ENCODE measurements around the gene RBM4B. TPM values are rescaled to one million over a fixed set of nuclear protein-coding genes. Genes with fewer than 3 reads are reported as not detected.

Gene RBM4B
- total RNA-seq, 4 donors from 2014 or later = 7.8 to 13.9 (median 11.2) TPM

DNA sequence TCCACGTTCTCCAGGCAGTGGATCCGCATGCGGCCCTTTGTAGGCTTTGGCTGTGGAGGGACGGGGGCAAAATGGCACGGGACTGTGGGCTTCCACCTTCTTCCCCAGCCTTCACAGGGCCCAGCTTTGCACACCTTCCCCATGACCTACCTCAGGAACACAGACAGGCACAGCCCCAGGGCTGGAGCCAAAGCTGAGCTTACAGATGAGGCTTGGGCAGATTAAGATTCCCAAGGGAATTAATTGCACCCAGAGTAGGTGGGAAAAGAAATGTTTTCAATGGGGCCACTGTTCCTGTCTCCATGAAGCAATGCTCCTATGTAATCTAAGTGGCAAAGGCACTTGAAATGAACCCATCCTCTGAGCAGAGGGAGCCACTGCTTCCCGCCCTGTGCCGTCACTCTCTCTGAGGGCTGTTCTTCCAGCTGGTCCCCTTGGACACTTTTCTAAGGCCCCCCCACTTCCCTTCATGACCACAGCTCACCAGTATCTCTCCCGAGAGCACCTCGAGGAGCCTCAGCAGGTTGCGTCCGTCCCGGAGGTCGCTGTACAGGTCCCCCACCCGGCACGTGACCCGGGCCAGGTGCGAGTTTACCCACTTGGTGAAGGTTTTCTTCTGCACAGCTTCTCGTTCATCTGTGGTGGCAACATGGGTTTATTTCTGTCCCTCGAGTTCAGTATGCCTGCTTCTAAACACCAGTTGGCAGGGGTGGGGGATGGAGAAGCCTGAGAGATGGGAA is 37.8 kb upstream of the RBM4B start:
- ATAC-seq (ENCODE audit: low FRiP score) (no peak), DNase-seq (ENCODE audit: low spot score) (no peak)
- no peak for TF ChIP-seq CTCF (IDR thresholded peaks at IDR 0.05)

DNA sequence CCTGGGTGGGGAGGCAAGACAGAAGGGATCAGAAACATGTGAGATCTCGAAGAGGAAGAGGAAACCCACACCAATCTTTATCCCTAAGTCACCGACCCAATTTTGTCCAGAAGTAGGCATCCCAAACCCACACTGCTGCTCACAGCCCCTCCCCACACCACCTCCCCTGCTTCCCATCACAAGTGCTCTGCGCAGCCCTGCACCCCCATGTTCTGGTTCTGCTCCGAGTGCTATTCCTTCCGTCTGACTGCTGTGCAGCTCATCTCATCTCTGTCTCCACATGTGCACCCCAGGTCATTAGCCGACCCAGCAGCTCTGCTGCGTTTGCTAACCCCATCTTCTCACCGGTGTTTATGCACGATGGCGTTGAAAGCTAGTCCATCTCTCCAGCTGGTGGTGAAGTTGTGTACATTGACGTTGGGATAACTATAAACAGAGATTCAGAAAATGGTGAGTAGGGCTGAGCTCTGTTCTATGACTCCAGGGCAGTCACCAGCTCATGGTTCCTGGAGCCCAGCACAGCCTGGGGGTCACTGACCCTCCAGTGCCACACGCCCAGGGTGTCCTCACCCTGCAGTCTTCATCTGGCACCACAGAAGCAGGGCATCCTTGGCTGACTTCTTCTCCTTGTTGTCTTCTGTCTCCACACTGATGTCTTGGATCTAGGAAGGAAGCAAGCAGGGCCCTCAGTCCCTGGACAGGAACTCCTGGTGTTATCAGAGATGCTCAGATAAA is 36.2 kb upstream of the RBM4B start:
- ATAC-seq (ENCODE audit: low FRiP score) = no peak
- no peak for TF ChIP-seq CTCF (IDR thresholded peaks at IDR 0.05)
- DNase-seq (ENCODE audit: low spot score) = no peak

GRCh38 chr11:66710384-66710930 is 32.8 kb upstream of the RBM4B start:
- no peak for DNase-seq (ENCODE audit: low spot score)
- ATAC-seq (ENCODE audit: low FRiP score) = no peak
- no peak for TF ChIP-seq CTCF (IDR thresholded peaks at IDR 0.05)

GRCh38 chr11:66708701-66709100 is 31.0 kb upstream of the RBM4B start:
- TF ChIP-seq CTCF (IDR thresholded peaks at IDR 0.05) = no peak
- DNase-seq (ENCODE audit: low spot score) = no peak
- ATAC-seq (ENCODE audit: low FRiP score) = no peak

DNA sequence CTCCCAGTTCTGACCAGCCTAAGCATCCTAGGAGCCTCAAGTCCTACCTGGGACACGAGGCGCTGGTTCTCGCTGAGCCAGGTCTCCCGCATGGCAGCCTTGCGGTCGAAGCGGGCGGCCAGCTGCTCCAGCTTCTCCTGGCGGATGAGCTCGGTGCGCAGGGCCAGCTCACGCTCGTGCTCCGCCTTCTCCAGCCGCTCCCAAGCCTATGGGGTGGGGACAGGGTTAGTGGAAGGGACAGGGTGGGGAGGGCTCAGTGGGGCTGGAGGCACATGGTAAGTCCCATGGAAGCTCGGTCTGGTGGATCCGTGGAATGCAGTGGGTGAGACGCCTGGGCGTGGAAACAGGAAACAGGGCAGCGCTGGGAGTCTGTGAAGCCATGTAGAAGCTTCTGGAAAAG is 30.4 kb upstream of the RBM4B start:
- ATAC-seq (ENCODE audit: low FRiP score) = no peak
- no peak for DNase-seq (ENCODE audit: low spot score)
- no peak for TF ChIP-seq CTCF (IDR thresholded peaks at IDR 0.05)

DNA sequence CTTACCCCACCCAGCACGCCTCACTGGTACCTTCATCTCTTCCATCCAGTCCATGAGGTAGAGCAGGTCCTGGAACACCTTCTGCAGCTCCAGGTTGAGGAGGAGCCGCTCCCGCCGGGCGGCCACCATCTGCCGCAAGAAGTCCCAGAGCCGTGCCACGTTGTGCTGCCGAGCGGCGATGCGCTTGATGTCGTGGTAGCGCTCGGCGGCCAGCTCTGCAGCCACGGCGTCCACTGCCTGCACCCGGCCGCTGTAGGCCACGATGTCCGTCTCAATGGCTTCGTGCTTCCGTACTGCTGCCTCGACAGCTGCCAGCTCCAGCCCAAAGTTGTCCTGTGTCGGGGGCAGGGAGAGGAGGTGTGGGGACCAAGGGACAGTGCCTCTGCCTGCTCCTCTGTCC is 29.8 kb upstream of the RBM4B start:
- TF ChIP-seq CTCF (IDR thresholded peaks at IDR 0.05) = no peak
- ATAC-seq (ENCODE audit: low FRiP score) (no peak), DNase-seq (ENCODE audit: low spot score) (no peak)

Data from omental fat pad (tissue), 4 donors.